ENCODE data around the gene SRD5A1.

SRD5A1 gene

GRCh38 chr5:6596388-6596787 lies 36.9 kb upstream of the SRD5A1 start:
- TF ChIP-seq ZFX (IDR thresholded peaks at IDR 0.05; ENCODE audit: borderline replicate concordance) (no peak), CTCF (IDR thresholded peaks at IDR 0.05) (no peak)
- H3K27ac ChIP-seq, result no peak overlapping the region

GRCh38 chr5:6597557-6597956 lies 35.7 kb upstream of the SRD5A1 start:
- TF ChIP-seq ZFX (IDR thresholded peaks at IDR 0.05; ENCODE audit: borderline replicate concordance) (no peak), CTCF (IDR thresholded peaks at IDR 0.05) (no peak)
- no peak overlapping the region for H3K27ac ChIP-seq

- TF ChIP-seq CTCF (IDR thresholded peaks at IDR 0.05) (no peak), ZFX (IDR thresholded peaks at IDR 0.05; ENCODE audit: borderline replicate concordance) (no peak)
- no peak overlapping the region for H3K27ac ChIP-seq
Measured at GRCh38 chr5:6598351-6598900, 34.8 kb upstream of the SRD5A1 start.

GRCh38 chr5:6599739-6600138 lies 33.5 kb upstream of the SRD5A1 start:
- H3K27ac ChIP-seq, result no peak overlapping the region
- no peak for TF ChIP-seq ZFX (IDR thresholded peaks at IDR 0.05; ENCODE audit: borderline replicate concordance)
- TF ChIP-seq CTCF (IDR thresholded peaks at IDR 0.05), result no peak

- TF ChIP-seq ZFX (IDR thresholded peaks at IDR 0.05; ENCODE audit: borderline replicate concordance), result no peak
- TF ChIP-seq CTCF (IDR thresholded peaks at IDR 0.05), result no peak
- H3K27ac ChIP-seq, result no peak overlapping the region
Measured at GRCh38 chr5:6601271-6601670, 32.0 kb upstream of the SRD5A1 start.

GRCh38 chr5:6601816-6602215 lies 31.4 kb upstream of the SRD5A1 start:
- TF ChIP-seq CTCF (IDR thresholded peaks at IDR 0.05), result no peak
- TF ChIP-seq ZFX (IDR thresholded peaks at IDR 0.05; ENCODE audit: borderline replicate concordance), result no peak
- no peak overlapping the region for H3K27ac ChIP-seq

GRCh38 chr5:6602441-6602840 lies 30.8 kb upstream of the SRD5A1 start:
- H3K27ac ChIP-seq, result no peak overlapping the region
- no peak for TF ChIP-seq ZFX (IDR thresholded peaks at IDR 0.05; ENCODE audit: borderline replicate concordance)
- no peak for TF ChIP-seq CTCF (IDR thresholded peaks at IDR 0.05)
